GM18873 (cell line): Measurements from ENCODE around the gene IFNGR2.
"Not testable (repeated sequence)": the region's sequence is repeated elsewhere in the genome, so short reads cannot be mapped to it uniquely, and the experiment has no call there.

Experiments used
- ATAC-seq: cut with Tn5 transposase; IDR thresholded peaks from one replicate; pipeline ENCODE4 v1.9.1; 2021; ENCODE audit warnings: mild to moderate bottlenecking, moderate library complexity, moderate number of reproducible peaks; ENCODE audit not compliant: unreplicated experiment, low FRiP score

IFNGR2 gene, protein sequence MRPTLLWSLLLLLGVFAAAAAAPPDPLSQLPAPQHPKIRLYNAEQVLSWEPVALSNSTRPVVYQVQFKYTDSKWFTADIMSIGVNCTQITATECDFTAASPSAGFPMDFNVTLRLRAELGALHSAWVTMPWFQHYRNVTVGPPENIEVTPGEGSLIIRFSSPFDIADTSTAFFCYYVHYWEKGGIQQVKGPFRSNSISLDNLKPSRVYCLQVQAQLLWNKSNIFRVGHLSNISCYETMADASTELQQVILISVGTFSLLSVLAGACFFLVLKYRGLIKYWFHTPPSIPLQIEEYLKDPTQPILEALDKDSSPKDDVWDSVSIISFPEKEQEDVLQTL

DNA sequence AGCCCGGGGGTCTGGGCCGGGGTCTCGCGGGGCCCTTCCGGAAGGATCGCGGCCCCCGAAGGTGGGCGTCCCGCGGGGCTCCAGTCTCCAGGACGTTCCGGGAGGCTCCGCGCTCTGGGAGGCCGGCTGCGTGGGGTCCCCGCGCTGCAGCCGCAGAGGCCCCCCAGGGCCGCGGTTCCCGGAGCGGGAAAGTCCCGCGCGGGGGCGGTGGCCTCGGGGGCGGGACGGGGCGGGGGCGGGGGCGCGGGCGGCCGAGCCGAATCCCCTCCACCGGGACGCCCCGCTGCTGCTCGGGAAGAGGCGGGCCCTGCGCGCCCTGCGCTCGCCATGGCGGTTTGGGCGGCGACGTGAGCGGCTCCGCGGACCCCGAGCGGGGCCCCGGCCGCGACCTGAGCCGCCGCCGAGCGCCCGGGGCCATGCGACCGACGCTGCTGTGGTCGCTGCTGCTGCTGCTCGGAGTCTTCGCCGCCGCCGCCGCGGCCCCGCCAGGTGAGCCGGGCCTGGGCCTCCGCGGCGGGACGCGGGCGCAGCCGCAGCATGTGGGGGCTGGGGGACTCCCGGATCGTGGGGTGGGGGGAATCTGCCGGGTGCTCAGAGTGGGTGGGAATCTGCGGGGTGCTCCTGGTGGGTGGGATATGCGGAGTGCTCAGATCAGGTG, at the start of gene IFNGR2:
IFNGR2 (plus strand) TSS at position 286 of the 658 bp plus-strand sequence; CDS start at position 417, 131 bp downstream.
- ATAC-seq, result no peak

DNA sequence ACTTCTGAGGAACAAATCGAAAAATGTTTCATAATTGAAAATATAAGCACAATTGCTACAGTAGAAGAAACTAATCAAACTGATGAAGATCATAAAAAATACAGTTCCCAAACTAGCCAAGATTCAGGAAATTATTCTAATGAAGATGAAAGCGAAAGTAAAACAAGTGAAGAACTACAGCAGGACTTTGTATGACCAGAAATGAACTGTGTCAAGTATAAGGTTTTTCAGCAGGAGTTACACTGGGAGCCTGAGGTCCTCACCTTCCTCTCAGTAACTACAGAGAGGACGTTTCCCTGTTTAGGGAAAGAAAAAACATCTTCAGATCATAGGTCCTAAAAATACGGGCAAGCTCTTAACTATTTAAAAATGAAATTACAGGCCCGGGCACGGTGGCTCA, 47.9 kb upstream of the IFNGR2 start:
- ATAC-seq, result no peak

- no peak for ATAC-seq
These were observed 47.2 kb upstream of the IFNGR2 start for GRCh38 chr21:33355996-33356395.

DNA sequence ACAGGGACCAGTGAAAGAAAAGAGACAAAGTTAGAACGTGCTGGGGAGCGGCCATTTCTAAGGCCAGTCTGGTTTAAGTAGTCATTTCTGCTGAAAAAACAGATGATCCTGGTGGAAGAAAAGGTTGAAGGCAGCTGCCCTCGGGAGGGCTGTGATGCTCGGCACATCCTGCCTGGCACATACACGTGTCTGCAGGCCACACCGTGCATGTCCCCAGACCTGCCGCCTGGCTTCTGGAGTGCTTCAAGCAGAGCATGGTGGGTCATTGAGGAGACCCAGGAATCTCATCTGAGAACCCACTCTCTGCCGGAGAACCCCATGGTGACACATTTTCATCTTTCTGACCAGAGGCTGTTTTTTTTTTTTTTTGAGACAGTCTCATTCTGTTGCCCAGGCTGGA, 46.0 kb upstream of the IFNGR2 start:
- ATAC-seq, result no peak

GRCh38 chr21:33359446-33359845, 43.8 kb upstream of the IFNGR2 start:
- no peak for ATAC-seq

DNA sequence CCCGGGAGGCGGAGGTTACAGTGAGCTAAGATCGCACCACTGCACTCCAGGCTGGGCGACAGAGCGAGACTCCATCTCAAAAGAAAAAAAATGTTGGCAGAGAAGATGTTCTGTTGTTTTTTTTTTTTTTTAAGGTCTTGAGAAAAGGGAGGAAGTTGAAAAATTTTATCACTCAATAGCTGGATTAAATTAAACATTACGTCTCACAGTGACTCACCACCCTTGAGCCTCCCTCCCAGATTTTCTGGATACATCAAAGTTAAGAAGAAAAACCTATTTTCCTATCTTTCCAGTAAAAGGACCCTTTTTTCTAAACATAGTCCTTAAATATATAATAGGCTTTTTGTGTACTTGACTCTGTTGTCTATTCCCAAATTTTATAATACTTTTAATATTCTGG, 42.9 kb upstream of the IFNGR2 start:
- no peak for ATAC-seq

DNA sequence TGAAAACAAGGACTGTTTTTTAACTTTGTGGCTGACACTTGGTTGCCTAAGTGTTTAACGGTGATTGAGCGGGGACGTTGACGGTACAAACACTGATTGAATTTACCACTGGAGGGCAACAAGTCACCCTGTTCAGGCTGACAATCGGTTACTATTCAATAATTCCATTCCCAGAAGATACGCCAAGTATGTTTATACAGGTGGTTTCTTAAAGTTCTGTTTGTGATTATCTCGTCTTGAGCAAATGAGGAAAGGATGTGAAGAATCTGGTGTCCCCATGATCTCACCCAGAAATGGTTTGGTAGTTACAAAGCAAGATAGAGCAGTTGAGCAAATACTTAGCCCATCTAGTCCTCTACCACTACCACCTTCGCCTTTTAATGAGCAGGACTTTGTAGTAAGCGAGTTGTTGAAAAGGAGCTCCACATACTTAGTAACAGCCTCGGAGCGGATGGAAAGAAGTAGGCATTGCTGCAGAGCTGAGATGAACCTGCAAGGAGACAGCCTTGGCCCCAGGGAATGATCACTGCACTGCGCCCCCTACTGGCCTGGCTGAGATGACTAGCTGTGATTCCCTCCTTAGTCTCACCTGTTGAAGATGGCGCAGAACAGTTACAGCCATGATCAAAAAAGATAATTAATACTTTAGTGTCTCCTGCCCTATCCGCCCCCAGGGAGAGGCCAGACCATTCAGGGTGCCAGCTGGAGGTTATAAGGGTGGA, 42.2 kb upstream of the IFNGR2 start:
- ATAC-seq, result no peak

DNA sequence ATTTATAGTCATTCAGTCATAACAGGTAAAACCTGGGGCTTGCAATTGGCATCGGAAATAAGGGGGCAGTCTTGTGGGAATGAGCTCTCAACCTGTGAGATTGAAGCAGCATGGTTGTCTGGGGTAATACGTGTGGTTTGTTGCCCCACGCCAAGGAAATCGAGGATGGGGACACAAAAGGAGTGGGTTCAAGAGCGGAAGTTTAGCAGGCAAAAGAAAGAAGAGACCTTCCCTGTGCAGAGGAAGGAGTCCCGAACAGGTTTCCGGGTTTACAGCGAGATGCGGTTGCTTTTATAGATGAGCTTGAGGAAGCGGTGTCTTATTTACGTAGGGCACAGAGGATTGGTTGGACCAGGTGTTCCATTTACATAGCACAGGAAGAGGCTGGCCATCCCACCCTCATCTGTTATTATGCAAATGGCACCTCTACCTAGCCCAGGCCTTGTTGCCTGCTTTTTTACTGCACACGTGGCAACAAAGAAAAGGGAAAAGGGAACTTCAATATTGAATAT, 41.1 kb upstream of the IFNGR2 start:
- ATAC-seq, result no peak

- not testable (repeated sequence) for ATAC-seq
These were observed 39.2 kb upstream of the IFNGR2 start for GRCh38 chr21:33363911-33364609.

DNA sequence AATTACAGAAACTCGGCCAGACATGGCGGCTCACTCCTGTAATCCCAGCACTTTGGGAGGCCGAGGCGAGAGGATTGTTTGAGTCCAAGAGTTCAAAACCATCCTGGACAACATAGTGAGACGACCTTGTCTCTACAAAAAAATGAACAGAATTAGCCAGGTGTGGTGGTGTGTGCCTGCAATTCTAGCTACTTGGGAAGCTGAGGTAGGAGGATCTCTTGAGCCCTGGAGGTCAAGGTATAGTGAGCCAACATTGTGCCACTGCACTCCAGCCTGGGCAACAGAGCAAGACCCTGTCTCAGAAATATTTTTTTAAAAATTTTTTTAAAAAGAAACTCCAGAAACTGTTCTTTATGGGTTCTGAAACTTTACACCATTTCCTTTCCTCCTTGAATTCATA, 38.4 kb upstream of the IFNGR2 start:
- ATAC-seq, result no peak

DNA sequence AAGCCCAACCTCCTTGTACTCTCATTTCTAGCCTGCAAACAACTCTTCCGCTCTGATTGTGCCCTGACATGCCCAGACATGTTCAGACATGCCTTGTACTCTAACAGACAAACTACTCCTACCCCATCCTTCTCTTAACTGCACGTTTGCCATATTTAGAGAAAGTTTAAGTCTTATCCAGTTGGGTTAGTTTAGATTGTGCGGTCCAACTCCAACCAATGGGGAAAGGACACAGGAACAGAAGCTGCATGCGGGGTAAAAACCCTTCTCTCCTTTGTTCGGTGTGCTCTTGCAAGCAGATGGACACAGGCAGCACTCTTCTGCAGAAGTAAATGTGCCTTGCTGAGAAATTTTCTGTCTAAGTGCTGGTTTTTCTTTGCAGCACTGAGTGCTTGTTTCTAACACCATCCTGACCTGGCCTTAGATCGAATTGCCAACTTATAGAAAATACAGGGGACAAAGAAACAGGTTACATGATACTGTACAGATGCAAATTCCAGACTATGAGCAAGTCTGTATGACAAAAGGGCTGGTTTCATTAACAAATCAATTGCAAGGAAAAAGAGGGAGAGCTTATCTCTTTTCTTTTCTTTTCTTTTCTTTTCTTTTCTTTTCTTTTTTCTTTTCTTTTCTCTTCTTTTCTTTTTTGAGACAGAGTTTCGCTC, 35.8 kb upstream of the IFNGR2 start:
- no peak for ATAC-seq

DNA sequence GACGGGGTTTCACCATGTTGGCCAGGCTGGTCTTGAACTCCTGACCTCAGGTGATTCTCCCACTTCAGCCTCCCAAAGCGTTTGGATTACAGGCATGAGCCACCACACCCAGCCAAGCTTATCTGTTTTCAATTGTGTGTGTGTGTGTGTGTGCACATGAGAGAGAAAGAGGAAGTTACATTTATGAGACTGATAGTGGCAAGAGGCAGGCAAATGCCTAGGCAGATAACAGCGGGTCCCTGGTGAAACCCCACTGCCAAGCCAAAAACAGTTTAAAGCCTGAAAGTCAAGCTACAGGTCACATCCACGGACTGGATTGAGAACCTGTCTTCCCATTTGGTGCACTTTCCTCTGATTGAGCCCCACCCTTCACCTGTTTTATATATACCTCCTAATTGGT, 35.1 kb upstream of the IFNGR2 start:
- ATAC-seq, result no peak

DNA sequence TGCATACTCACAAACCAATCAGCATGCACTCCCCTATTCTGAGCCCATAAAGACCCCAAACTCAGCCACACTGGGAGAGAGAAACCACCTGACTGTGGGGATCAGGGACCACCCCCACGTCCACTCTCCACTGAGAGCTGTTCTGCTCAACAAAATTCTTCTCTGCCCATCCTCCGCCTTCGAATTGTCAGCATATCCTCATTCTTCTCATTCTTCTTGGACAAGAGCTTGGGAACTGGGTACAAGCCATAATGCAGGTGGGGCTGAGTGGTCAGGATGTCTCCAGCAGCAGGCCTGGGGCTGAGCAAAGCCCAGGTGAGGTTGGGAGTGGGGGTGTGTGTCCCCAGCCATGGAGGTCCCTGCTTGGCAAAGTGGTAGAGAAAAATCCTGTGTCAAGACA, 34.6 kb upstream of the IFNGR2 start:
- no peak for ATAC-seq

DNA sequence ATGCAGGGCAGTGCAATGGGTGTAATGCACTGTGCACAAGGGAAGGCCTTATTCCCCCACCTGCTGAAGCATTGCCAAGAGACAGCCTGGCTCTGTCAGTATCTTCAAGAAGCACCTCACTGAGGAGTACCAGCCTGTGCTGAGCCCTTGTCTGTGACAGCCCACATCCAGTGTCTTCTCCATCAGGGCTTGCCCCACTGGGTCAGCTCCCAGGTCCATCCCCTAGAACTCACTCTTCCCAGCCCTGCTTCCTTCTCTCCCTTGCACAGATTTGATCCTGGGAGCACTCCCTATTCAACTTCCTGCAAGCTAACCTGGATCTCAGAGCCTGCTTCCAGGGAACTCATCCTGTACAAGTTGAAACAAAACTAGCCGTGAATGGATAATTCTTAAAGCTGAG, 33.6 kb upstream of the IFNGR2 start:
- ATAC-seq, result no peak

DNA sequence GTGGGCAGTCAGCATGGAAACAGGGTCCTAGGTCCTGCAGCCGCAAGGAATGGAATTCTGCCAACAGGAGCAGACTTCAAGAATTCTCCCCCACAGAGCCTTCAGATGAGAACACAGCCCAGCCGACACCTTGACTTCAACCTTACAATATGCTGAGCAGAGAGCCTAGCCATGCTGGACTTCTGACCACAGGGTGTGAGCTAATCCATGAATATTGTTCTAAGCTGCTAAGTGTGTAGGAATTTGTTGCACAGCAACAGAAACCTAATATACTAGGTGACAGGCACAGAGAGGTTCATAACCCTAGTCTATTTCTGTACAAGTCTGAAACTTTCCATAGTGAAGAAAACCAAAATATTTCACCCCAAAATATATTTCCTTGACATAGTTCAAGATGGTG, 32.9 kb upstream of the IFNGR2 start:
- no peak for ATAC-seq

GRCh38 chr21:33371366-33371765, 31.8 kb upstream of the IFNGR2 start:
- no peak for ATAC-seq

- no peak for ATAC-seq
These were observed 30.6 kb upstream of the IFNGR2 start for GRCh38 chr21:33372582-33372981.

- ATAC-seq, result no peak
These were observed 29.8 kb upstream of the IFNGR2 start for GRCh38 chr21:33373451-33373850.

- no peak for ATAC-seq
These were observed 29.1 kb upstream of the IFNGR2 start for GRCh38 chr21:33374080-33374449.

GRCh38 chr21:33374450-33375096, 28.6 kb upstream of the IFNGR2 start:
- ATAC-seq, result no peak
